Stomach (tissue), 4 donors: ENCODE measurements around the gene DHFR2.

ENCODE experiments used
- CTCF ChIP-seq, 7 experiments: fragments of 450-650 bp in 4 of 7; fragments of 200-600 bp in 3 of 7; sonication (generic) in 3 of 7; IDR thresholded peaks; one replicate each; pipeline ENCODE4 v1.5.1; 2016 to 2019; ENCODE audit warnings: antibody characterized with exemption in 7 of 7, control low read depth in 2 of 7, mild to moderate bottlenecking in 1 of 7
- EP300 ChIP-seq: sonication (generic); formaldehyde crosslinking; IDR thresholded peaks from one replicate; pipeline ENCODE4 v1.6.1; 2017; ENCODE audit warnings: antibody characterized with exemption
- POLR2A ChIP-seq, 4 donors: fragments of 450-650 bp; IDR thresholded peaks; one replicate each; pipeline ENCODE4 v1.6.1; 2016; ENCODE audit warnings: antibody characterized with exemption in 4 of 4, control low read depth in 2 of 4, mild to moderate bottlenecking in 1 of 4, moderate library complexity in 1 of 4

- TF ChIP-seq CTCF (IDR thresholded peaks at IDR 0.05): no peak
- no peak for TF ChIP-seq EP300
- TF ChIP-seq POLR2A (IDR thresholded peaks at IDR 0.05): no peak
Observed at GRCh38 chr3:94076055-94076454, 13.3 kb upstream of the DHFR2 start.
